ENCODE measurements around the gene SUN3.

DNA sequence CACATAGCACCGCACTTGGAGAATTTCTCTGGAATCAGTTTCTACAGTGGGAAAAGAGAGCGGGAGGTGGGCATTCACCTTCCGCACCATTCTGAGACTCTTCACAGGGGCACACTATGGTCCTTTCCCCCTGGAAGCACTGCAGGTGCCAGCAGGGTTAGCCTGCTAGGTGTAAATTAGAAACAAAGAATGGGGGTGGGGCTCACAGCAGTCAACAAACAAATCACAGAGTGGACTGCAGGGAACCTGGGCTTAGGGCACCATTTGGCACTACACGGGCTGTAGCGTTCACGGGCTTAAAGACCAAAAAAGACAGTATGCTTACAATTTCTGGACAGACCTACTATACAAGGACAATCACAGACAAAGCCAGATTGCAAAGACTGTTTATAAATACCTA is 72.7 kb downstream of the SUN3 start:
- TF ChIP-seq BRD4 (IDR thresholded peaks at IDR 0.05): no peak
- TF ChIP-seq, protein P1, sequence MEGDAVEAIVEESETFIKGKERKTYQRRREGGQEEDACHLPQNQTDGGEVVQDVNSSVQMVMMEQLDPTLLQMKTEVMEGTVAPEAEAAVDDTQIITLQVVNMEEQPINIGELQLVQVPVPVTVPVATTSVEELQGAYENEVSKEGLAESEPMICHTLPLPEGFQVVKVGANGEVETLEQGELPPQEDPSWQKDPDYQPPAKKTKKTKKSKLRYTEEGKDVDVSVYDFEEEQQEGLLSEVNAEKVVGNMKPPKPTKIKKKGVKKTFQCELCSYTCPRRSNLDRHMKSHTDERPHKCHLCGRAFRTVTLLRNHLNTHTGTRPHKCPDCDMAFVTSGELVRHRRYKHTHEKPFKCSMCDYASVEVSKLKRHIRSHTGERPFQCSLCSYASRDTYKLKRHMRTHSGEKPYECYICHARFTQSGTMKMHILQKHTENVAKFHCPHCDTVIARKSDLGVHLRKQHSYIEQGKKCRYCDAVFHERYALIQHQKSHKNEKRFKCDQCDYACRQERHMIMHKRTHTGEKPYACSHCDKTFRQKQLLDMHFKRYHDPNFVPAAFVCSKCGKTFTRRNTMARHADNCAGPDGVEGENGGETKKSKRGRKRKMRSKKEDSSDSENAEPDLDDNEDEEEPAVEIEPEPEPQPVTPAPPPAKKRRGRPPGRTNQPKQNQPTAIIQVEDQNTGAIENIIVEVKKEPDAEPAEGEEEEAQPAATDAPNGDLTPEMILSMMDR (IDR thresholded peaks at IDR 0.05 in 2 of 3, conservative IDR thresholded peaks at IDR 0.05 in 1 of 3; ENCODE audit: insufficient read depth in 2 of 3, low read depth in 1 of 3, low read length in 3 of 3): no peak
- TF ChIP-seq NRF1 (conservative IDR thresholded peaks at IDR 0.05 in 1 of 2, IDR thresholded peaks at IDR 0.05 in 1 of 2): no peak
- no peak for TF ChIP-seq KAT8 (IDR thresholded peaks at IDR 0.05; ENCODE audit: low read depth)
- TF ChIP-seq TCF7L2 (IDR thresholded peaks at IDR 0.05; ENCODE audit: low read depth, low read length): no peak
- TF ChIP-seq, protein P2, sequence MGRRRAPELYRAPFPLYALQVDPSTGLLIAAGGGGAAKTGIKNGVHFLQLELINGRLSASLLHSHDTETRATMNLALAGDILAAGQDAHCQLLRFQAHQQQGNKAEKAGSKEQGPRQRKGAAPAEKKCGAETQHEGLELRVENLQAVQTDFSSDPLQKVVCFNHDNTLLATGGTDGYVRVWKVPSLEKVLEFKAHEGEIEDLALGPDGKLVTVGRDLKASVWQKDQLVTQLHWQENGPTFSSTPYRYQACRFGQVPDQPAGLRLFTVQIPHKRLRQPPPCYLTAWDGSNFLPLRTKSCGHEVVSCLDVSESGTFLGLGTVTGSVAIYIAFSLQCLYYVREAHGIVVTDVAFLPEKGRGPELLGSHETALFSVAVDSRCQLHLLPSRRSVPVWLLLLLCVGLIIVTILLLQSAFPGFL (CRISPR knock-in tag; IDR thresholded peaks at IDR 0.05): no peak
- TF ChIP-seq, protein P3, sequence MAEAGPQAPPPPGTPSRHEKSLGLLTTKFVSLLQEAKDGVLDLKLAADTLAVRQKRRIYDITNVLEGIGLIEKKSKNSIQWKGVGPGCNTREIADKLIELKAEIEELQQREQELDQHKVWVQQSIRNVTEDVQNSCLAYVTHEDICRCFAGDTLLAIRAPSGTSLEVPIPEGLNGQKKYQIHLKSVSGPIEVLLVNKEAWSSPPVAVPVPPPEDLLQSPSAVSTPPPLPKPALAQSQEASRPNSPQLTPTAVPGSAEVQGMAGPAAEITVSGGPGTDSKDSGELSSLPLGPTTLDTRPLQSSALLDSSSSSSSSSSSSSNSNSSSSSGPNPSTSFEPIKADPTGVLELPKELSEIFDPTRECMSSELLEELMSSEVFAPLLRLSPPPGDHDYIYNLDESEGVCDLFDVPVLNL (CRISPR knock-in tag; IDR thresholded peaks at IDR 0.05; ENCODE audit: low read depth): no peak
- TF ChIP-seq, protein P4, sequence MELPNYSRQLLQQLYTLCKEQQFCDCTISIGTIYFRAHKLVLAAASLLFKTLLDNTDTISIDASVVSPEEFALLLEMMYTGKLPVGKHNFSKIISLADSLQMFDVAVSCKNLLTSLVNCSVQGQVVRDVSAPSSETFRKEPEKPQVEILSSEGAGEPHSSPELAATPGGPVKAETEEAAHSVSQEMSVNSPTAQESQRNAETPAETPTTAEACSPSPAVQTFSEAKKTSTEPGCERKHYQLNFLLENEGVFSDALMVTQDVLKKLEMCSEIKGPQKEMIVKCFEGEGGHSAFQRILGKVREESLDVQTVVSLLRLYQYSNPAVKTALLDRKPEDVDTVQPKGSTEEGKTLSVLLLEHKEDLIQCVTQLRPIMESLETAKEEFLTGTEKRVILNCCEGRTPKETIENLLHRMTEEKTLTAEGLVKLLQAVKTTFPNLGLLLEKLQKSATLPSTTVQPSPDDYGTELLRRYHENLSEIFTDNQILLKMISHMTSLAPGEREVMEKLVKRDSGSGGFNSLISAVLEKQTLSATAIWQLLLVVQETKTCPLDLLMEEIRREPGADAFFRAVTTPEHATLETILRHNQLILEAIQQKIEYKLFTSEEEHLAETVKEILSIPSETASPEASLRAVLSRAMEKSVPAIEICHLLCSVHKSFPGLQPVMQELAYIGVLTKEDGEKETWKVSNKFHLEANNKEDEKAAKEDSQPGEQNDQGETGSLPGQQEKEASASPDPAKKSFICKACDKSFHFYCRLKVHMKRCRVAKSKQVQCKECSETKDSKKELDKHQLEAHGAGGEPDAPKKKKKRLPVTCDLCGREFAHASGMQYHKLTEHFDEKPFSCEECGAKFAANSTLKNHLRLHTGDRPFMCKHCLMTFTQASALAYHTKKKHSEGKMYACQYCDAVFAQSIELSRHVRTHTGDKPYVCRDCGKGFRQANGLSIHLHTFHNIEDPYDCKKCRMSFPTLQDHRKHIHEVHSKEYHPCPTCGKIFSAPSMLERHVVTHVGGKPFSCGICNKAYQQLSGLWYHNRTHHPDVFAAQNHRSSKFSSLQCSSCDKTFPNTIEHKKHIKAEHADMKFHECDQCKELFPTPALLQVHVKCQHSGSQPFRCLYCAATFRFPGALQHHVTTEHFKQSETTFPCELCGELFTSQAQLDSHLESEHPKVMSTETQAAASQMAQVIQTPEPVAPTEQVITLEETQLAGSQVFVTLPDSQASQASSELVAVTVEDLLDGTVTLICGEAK (IDR thresholded peaks at IDR 0.05): no peak
- TF ChIP-seq, protein P4 (CRISPR knock-in tag; IDR thresholded peaks at IDR 0.05): no peak
